NCI-H2196 (cell line): ENCODE data around the gene CTCFL.

Source experiments
- DNase-seq: peaks from one replicate; lab custom pipeline; 2025; ENCODE audit not compliant: unreplicated experiment; lab: John Stamatoyannopoulos, UW

Gene CTCFL

GRCh38 chr20:57524511-57525176, at the start of gene CTCFL:
Gene CTCFL (minus strand): TSS chr20:57525140. CDS start chr20:57524205, 935 bp downstream.
- no peak for DNase-seq

GRCh38 chr20:57573894-57574293, 49.0 kb upstream of the CTCFL start:
- DNase-seq, result no peak

- no peak for DNase-seq
These were observed 48.3 kb upstream of the CTCFL start for GRCh38 chr20:57573242-57573641.

- no peak for DNase-seq
These were observed 47.0 kb upstream of the CTCFL start for GRCh38 chr20:57571782-57572416.

- DNase-seq, result no peak
These were observed 46.0 kb upstream of the CTCFL start for GRCh38 chr20:57570920-57571319.

GRCh38 chr20:57570145-57570850, 45.4 kb upstream of the CTCFL start:
- peak; percentile 13 for DNase-seq

- no peak for DNase-seq
These were observed 44.0 kb upstream of the CTCFL start for GRCh38 chr20:57568960-57569359.

GRCh38 chr20:57568088-57568896, 43.4 kb upstream of the CTCFL start:
- peak; percentile 51 for DNase-seq

- DNase-seq, result no peak
These were observed 42.6 kb upstream of the CTCFL start for GRCh38 chr20:57567471-57568079.

GRCh38 chr20:57566803-57567459, 42.0 kb upstream of the CTCFL start:
- DNase-seq, result no peak

GRCh38 chr20:57566399-57566798, 41.5 kb upstream of the CTCFL start:
- no peak for DNase-seq

GRCh38 chr20:57564951-57565642, 40.2 kb upstream of the CTCFL start:
- no peak for DNase-seq

- no peak for DNase-seq
These were observed 39.4 kb upstream of the CTCFL start for GRCh38 chr20:57564180-57564802.

- no peak for DNase-seq
These were observed 38.6 kb upstream of the CTCFL start for GRCh38 chr20:57563522-57563921.

- no peak for DNase-seq
These were observed 37.9 kb upstream of the CTCFL start for GRCh38 chr20:57562541-57563465.

- DNase-seq, result no peak
These were observed 36.7 kb upstream of the CTCFL start for GRCh38 chr20:57561356-57562279.
